A673 (cell line): ENCODE results near the gene ROBO2. TPM values are rescaled to one million over a fixed set of nuclear protein-coding genes. Genes with fewer than 3 reads are reported as not detected.

Source experiments
- BruUV-seq: library from RNA; stranded (reverse); fragments of 400-500 nt; replicated peaks from 2 replicates; lab custom pipeline; 2021; lab: Mats Ljungman, UMichigan
- CTCF ChIA-PET: fragments of 300-600 bp; sonication (Branson Sonifier 250); formaldehyde crosslinking; loops from one replicate; lab custom pipeline; 2022; ENCODE audit warnings: antibody characterized with exemption; lab: Charles Lee
- POLR2A ChIA-PET: fragments of 300-600 bp; sonication (Branson Sonifier 250); formaldehyde crosslinking; loops from one replicate; lab custom pipeline; 2022; ENCODE audit warnings: antibody characterized with exemption; ENCODE audit not compliant: low non-redundant PET; lab: Charles Lee
- DNase-seq: peaks from one replicate; pipeline ENCODE4 v3.0.0-alpha.2; 2015; ENCODE audit warnings: low spot score
- H3K27ac ChIP-seq: fragments of 200-600 bp; sonication (generic); 2 replicates; pipeline ENCODE4 v1.5.1; 2016; ENCODE audit warnings: mixed run types, low read depth, mild to moderate bottlenecking, mixed read lengths, antibody characterized with exemption, low read length; ENCODE audit not compliant: poor library complexity, severe bottlenecking
- H3K27me3 ChIP-seq: fragments of 200-600 bp; sonication (generic); replicated peaks from 2 replicates; pipeline ENCODE4 v1.6.1; 2017; ENCODE audit warnings: mixed run types, low read depth, mild to moderate bottlenecking, mixed read lengths, antibody characterized with exemption, low read length; ENCODE audit not compliant: insufficient read depth, poor library complexity
- H3K36me3 ChIP-seq: fragments of 200-600 bp; sonication (generic); 2 replicates; pipeline ENCODE4 v1.6.1; 2016; ENCODE audit warnings: mixed run types, mild to moderate bottlenecking, mixed read lengths, antibody characterized with exemption, low read length; ENCODE audit not compliant: insufficient read depth, poor library complexity, severe bottlenecking
- H3K4me1 ChIP-seq: fragments of 200-600 bp; sonication (generic); 2 replicates; pipeline ENCODE4 v1.6.1; 2017; ENCODE audit warnings: mixed run types, mild to moderate bottlenecking, mixed read lengths, antibody characterized with exemption, low read length; ENCODE audit not compliant: insufficient read depth, poor library complexity, severe bottlenecking
- H3K4me3 ChIP-seq: fragments of 200-600 bp; sonication (generic); 2 replicates; pipeline ENCODE4 v1.5.1; 2016; ENCODE audit warnings: low read depth, mixed run types, mild to moderate bottlenecking, mixed read lengths, low read length; ENCODE audit not compliant: poor library complexity, severe bottlenecking
- H3K9me3 ChIP-seq: fragments of 200-600 bp; sonication (generic); 2 replicates; pipeline ENCODE4 v1.6.1; 2016; ENCODE audit warnings: mixed run types, low read depth, mild to moderate bottlenecking, mixed read lengths, antibody characterized with exemption, low read length; ENCODE audit not compliant: poor library complexity, severe bottlenecking
- EZH2 ChIP-seq: fragments of 200-600 bp; sonication (generic); IDR thresholded peaks from 2 replicates; pipeline ENCODE4 v1.6.1; 2017; ENCODE audit warnings: borderline replicate concordance, low read depth, mild to moderate bottlenecking, mixed read lengths, antibody characterized with exemption, low read length; ENCODE audit not compliant: poor library complexity, severe bottlenecking
- intact Hi-C: fragments of 100-400 bp; cut with micrococcal nuclease; formaldehyde crosslinking; loops from one replicate; pipeline ENCODE4 v1.10.0; 2022; ENCODE audit not compliant: unreplicated experiment
- total RNA-seq: library from RNA; stranded (reverse); gene quantifications from 2 replicates; pipeline ENCODE4 v1.2.3, GENCODE V29; 2021
- TF ChIP-seq, protein P1 (sequence below): fragments of 300-800, 200-600 bp; sonication (generic); conservative IDR thresholded peaks from 2 replicates; pipeline ENCODE4 v1.5.1; 2017; ENCODE audit warnings: low read depth, mild to moderate bottlenecking, antibody characterized with exemption, low read length, moderate library complexity, mixed read lengths

Gene ROBO2
- total RNA-seq, 1 experiment from 2014 or later, result 17.5 TPM

DNA sequence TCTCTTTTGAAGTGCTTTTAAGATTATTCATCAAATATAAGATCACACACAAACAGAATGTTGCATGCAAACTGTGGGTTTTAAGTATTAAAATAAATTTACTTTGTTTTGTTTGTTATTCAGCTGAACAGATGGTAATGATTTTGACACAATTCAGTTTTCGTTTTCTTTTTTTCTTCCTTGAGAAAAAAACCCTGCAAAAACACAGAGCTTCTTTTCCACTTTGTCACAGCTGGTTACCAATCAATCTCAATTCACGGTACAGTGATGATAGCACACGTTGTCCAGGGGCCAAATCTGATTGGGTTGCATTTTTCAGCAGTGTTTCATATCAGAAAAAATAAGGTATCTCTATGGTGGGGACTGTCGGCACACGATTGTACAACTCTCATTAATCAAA is 473.6 kb downstream of the ROBO2 start:
- DNase-seq, result no peak

GRCh38 chr3:77514766-77515165 is 474.9 kb downstream of the ROBO2 start:
- TF ChIP-seq, protein P1, sequence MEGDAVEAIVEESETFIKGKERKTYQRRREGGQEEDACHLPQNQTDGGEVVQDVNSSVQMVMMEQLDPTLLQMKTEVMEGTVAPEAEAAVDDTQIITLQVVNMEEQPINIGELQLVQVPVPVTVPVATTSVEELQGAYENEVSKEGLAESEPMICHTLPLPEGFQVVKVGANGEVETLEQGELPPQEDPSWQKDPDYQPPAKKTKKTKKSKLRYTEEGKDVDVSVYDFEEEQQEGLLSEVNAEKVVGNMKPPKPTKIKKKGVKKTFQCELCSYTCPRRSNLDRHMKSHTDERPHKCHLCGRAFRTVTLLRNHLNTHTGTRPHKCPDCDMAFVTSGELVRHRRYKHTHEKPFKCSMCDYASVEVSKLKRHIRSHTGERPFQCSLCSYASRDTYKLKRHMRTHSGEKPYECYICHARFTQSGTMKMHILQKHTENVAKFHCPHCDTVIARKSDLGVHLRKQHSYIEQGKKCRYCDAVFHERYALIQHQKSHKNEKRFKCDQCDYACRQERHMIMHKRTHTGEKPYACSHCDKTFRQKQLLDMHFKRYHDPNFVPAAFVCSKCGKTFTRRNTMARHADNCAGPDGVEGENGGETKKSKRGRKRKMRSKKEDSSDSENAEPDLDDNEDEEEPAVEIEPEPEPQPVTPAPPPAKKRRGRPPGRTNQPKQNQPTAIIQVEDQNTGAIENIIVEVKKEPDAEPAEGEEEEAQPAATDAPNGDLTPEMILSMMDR, result no peak
- TF ChIP-seq EZH2, result no peak
- ChIA-PET CTCF (no interaction called here), POLR2A (no interaction called here)
- BruUV-seq, result no TSS peak
- Histone ChIP-seq H3K4me3 (no peak overlapping the region), H3K9me3 (no peaks in the 10 kb centered on the region), H3K27me3 (no peaks in the 10 kb centered on the region), H3K27ac (no peak overlapping the region), H3K36me3 (no peaks in the 10 kb centered on the region), H3K4me1 (no peaks in the 10 kb centered on the region)
- intact Hi-C loops, result no loop called here
- DNase-seq, result no peak

More for the DNA sequence above, 473.6 kb downstream of the ROBO2 start:
- TF ChIP-seq, protein P1, result no peak
- TF ChIP-seq EZH2, result no peak
- H3K4me1 ChIP-seq, result no peaks in the 10 kb centered on the region
- no peak overlapping the region for H3K27ac ChIP-seq
- no peaks in the 10 kb centered on the region for H3K9me3 ChIP-seq
- H3K27me3 ChIP-seq, result no peaks in the 10 kb centered on the region
- intact Hi-C loops, result no loop called here
- POLR2A ChIA-PET, result no interaction called here
- no peaks in the 10 kb centered on the region for H3K36me3 ChIP-seq
- no TSS peak for BruUV-seq
- CTCF ChIA-PET, result no interaction called here
- no peak overlapping the region for H3K4me3 ChIP-seq

DNA sequence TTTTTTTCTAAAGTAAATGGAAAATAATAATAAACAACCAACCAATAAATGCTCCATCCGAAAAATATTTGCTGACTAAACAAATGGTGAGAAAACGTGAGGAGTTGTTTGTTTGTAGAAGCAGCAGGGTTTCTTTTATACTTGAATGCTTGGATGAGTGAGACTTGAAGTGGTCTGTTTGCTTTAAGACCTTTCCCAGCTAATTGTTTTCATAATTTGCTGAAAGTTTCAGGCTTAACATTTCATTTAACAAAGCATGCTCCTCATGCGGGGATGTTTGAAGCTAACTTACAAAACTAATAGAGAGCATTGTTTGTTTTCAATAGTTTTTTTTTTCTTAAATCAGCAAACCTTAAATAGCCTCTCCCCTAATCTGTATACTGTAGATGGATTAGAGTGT is 484.6 kb downstream of the ROBO2 start:
- no peaks in the 10 kb centered on the region for H3K27me3 ChIP-seq
- DNase-seq, result no peak
- intact Hi-C loops, result no loop called here
- H3K36me3 ChIP-seq, result no peaks in the 10 kb centered on the region
- no peaks in the 10 kb centered on the region for H3K9me3 ChIP-seq
- no peak overlapping the region for H3K27ac ChIP-seq
- BruUV-seq, result no TSS peak
- ChIA-PET POLR2A (no interaction called here), CTCF (no interaction called here)
- peaks cover 21% of the 10 kb centered on the region for H3K4me1 ChIP-seq
- no peak for TF ChIP-seq EZH2
- TF ChIP-seq, protein P1, result no peak
- H3K4me3 ChIP-seq, result no peak overlapping the region
